Neural crest cell (in vitro differentiated cells): ENCODE data around the gene GPR37. TPM values are rescaled to one million over a fixed set of nuclear protein-coding genes. Genes with fewer than 3 reads are reported as not detected.

Source experiments
- DNase-seq: peaks from one replicate; pipeline ENCODE4 v3.0.0; 2021; ENCODE audit warnings: low read depth, mixed read lengths, low spot score
- H3K27ac Mint-ChIP-seq: one replicate; pipeline ENCODE4 v1.8.0; 2021; ENCODE audit warnings: mild to moderate bottlenecking, mixed read lengths; ENCODE audit not compliant: unreplicated experiment
- H3K27me3 Mint-ChIP-seq: 2 replicates; pipeline ENCODE4 v1.8.0; 2021; ENCODE audit warnings: low read depth, mild to moderate bottlenecking, mixed read lengths
- H3K36me3 Mint-ChIP-seq: 2 replicates; pipeline ENCODE4 v1.8.0; 2021; ENCODE audit warnings: low read depth, mild to moderate bottlenecking, mixed read lengths
- H3K4me1 Mint-ChIP-seq: 2 replicates; pipeline ENCODE4 v1.8.0; 2021; ENCODE audit warnings: mixed read lengths
- H3K4me3 Mint-ChIP-seq: one replicate; pipeline ENCODE4 v1.8.0; 2021; ENCODE audit warnings: mild to moderate bottlenecking, mixed read lengths
- H3K9me3 Mint-ChIP-seq: 2 replicates; pipeline ENCODE4 v1.8.0; 2021; ENCODE audit warnings: mixed read lengths
- total RNA-seq: library from RNA; stranded (reverse); gene quantifications from 2 replicates; pipeline ENCODE4 v1.2.1, GENCODE V29; 2021
- TF ChIP-seq, protein P1 (sequence below): fragments of 200-600 bp; sonication (generic); conservative IDR thresholded peaks from 2 replicates; pipeline ENCODE4 v1.5.0; 2021; ENCODE audit warnings: antibody characterized with exemption, mild to moderate bottlenecking

The GPR37 gene
- total RNA-seq, 1 donor from 2014 or later = 4.9 TPM

DNA sequence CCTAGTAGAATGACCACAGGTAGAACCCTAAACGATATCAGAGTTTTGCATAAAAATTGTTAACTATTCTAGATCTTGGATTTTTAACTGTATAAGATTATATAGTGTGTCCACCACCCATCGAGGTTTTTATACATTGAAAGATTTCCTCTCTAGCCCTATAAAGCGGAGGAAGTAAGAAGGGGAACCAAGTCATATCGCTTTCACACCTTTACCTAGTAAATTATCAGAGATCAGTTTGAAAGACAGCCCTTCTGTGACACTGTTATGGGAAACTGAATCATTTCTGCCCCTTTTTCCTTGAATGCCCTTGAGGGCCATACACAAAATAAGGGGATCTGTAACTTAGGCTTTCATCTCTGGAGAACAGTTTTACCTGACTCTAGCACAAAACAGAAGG, 8.3 kb upstream of the GPR37 start:
- Mint-ChIP-seq H3K27ac (no peak overlapping the region), H3K27me3 (no peaks in the 10 kb centered on the region), H3K9me3 (no peaks in the 10 kb centered on the region), H3K4me3 (no peak overlapping the region), H3K4me1 (no peaks in the 10 kb centered on the region), H3K36me3 (no peaks in the 10 kb centered on the region)
- DNase-seq = no peak
- TF ChIP-seq, protein P1, sequence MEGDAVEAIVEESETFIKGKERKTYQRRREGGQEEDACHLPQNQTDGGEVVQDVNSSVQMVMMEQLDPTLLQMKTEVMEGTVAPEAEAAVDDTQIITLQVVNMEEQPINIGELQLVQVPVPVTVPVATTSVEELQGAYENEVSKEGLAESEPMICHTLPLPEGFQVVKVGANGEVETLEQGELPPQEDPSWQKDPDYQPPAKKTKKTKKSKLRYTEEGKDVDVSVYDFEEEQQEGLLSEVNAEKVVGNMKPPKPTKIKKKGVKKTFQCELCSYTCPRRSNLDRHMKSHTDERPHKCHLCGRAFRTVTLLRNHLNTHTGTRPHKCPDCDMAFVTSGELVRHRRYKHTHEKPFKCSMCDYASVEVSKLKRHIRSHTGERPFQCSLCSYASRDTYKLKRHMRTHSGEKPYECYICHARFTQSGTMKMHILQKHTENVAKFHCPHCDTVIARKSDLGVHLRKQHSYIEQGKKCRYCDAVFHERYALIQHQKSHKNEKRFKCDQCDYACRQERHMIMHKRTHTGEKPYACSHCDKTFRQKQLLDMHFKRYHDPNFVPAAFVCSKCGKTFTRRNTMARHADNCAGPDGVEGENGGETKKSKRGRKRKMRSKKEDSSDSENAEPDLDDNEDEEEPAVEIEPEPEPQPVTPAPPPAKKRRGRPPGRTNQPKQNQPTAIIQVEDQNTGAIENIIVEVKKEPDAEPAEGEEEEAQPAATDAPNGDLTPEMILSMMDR = no peak

DNA sequence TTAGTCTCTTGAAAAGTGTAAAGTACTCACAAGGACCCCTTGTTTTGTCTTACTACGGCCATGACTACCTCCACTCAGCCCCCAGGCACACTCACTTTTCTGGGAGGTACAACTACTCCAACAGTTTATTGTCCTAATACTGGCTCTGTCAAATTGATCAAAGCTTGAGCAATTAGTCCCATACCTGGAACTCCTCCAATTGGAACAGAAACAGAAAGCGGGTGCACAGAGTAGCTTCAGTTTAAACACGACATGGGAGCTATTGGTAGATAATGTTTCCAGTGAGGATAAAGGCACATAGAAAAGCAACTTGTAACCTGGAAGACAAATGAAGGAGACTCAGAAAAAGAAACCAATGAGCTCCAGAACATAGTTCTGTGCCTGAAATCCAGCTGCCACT, 7.7 kb upstream of the GPR37 start:
- Mint-ChIP-seq H3K4me3 (no peak overlapping the region), H3K9me3 (no peaks in the 10 kb centered on the region), H3K36me3 (no peaks in the 10 kb centered on the region), H3K27me3 (no peaks in the 10 kb centered on the region), H3K4me1 (no peaks in the 10 kb centered on the region), H3K27ac (no peak overlapping the region)
- TF ChIP-seq, protein P1 = no peak
- DNase-seq = no peak

DNA sequence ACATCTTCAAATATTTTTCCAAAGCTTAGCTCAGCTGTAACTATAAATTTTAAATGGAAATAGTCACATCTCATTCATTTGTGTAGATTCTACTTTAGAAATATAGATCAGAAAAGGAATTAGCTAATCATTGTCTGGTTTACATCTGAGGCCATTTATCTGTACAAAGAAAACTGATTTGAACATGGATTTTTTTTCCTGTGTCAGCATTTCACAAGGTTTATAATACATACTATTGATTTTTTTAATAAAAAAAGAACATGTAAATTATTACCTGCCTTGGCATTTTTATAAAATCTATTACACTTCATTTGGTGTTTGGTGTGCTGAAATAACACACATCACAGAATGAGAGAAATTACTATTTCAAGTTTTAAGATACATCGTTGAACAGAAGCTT, 3.5 kb upstream of the GPR37 start:
- H3K27ac Mint-ChIP-seq = no peak overlapping the region
- no peaks in the 10 kb centered on the region for H3K36me3 Mint-ChIP-seq

DNA sequence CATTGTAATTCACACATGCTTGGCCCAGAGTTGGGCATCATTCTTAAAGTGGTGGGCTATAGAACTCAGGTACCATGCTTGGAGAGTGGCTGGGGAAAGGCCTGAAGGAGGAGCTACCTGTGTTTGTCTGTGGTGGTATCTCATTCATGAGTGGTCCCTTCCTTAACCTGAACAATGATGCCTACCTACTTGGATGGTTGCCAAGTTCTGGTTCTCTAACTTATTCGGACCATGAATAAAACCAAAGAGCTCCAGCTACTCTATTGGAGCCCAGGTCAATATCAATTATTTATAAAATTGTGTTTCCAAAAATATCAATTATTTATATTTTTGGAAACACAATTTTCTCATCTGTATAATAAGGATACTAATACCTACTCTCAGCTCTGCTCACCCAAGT, 2.9 kb upstream of the GPR37 start:
- peaks cover 26% of the 10 kb centered on the region for H3K27me3 Mint-ChIP-seq

More for the DNA sequence above, 3.5 kb upstream of the GPR37 start:
- TF ChIP-seq, protein P1 = no peak
- Mint-ChIP-seq H3K4me1 (peaks cover 7% of the 10 kb centered on the region), H3K27me3 (peaks cover 20% of the 10 kb centered on the region), H3K4me3 (no peak overlapping the region), H3K9me3 (no peaks in the 10 kb centered on the region)
- DNase-seq = no peak

DNA sequence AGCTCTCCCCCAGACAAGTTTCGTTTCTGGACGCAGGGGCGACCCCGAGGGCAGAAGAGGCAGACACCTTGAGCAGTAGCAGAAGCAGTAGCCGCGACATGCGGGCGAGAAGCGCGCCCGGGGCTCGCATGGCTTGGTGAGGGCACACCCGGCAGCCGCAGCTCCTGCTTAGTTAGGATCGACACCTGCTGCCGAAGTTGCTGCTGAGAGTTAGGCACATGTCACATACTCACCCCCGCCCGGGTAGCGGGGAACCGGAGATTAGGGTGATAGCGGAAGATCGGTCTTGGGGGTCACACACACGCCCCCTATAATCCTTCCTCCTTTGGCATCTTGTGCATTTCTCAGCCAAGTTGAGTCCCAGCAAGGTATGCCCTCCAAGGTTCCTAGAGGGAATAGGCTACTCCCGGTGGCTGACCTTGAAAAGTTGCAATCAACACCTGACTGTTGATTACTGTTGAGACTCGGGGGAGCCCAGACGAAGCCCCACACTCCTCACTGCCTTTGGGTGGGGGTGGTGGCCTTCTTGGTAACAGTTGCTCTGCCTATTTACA, 668 bp downstream of the GPR37 start:
- H3K4me3 Mint-ChIP-seq = peak overlapping the region; percentile 95
- peaks cover 8% of the 10 kb centered on the region for H3K36me3 Mint-ChIP-seq
- H3K9me3 Mint-ChIP-seq = peaks cover 2% of the 10 kb centered on the region
- peaks cover 27% of the 10 kb centered on the region for H3K4me1 Mint-ChIP-seq
- peak; percentile 10 for DNase-seq
- TF ChIP-seq, protein P1 = no peak
- H3K27me3 Mint-ChIP-seq = peaks cover 35% of the 10 kb centered on the region
- no peak overlapping the region for H3K27ac Mint-ChIP-seq

More for the DNA sequence above, 2.9 kb upstream of the GPR37 start:
- H3K4me3 Mint-ChIP-seq = no peak overlapping the region
- DNase-seq = no peak
- TF ChIP-seq, protein P1 = no peak
- no peaks in the 10 kb centered on the region for H3K9me3 Mint-ChIP-seq
- H3K36me3 Mint-ChIP-seq = peaks cover 2% of the 10 kb centered on the region
- no peak overlapping the region for H3K27ac Mint-ChIP-seq
- H3K4me1 Mint-ChIP-seq = peaks cover 12% of the 10 kb centered on the region
